Measurements from ENCODE around the gene SOS2. TPM values are rescaled to one million over a fixed set of nuclear protein-coding genes. Genes with fewer than 3 reads are reported as not detected.

The SOS2 gene
- total and polyA plus RNA-seq, 2 donors (not counting 3 experiments of a cell fraction or from before 2014, with no cell fraction given), result 6.7 to 21.3 TPM

DNA sequence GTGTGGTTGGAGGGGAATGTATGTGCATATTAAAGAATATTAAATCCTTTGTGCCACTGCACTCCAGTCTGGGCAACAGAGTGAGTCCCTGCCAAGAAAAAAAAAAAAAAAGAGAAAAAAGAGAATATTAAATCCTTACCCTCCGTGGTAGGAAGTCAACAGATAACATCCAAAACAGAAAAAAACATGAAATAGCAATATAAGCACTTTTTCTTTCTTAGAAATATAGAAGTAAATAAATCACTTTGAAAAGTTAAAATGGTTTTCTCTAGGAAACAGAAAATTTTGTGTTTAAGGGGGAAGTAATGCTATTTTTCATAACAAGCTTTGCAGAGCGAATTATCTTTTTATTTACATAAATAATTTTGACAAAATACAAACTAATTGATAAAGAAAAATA, 17.6 kb downstream of the SOS2 start:
- Histone ChIP-seq H3K4me2 (ENCODE audit: insufficient read depth, low read length) (no peak overlapping the region), H3K9ac (replicated peaks; ENCODE audit: extremely low read depth, insufficient read depth, low read length) (no peak overlapping the region), H3K4me1 (ENCODE audit: control insufficient read depth, extremely low read depth, insufficient read depth, low read length) (no peaks in the 10 kb centered on the region), H3K27me3 (ENCODE audit: control insufficient read depth in 2 of 2, insufficient read depth in 2 of 2, low read length in 2 of 2) (no peaks in the 10 kb centered on the region), H3K79me2 (ENCODE audit: control insufficient read depth, insufficient read depth, low read length) (peaks cover 54% of the 10 kb centered on the region), H3K4me3 (replicated peaks in 1 of 3; ENCODE audit: insufficient read depth in 1 of 3, low read depth in 1 of 3, low read length in 3 of 3) (no peak overlapping the region), H4K20me1 (replicated peaks; ENCODE audit: control insufficient read depth, extremely low read depth, insufficient read depth, low read length) (peaks cover 9% of the 10 kb centered on the region), H3K27ac (ENCODE audit: insufficient read depth, low read depth, low read length) (no peak overlapping the region), H2AFZ (ENCODE audit: low read depth, low read length) (no peak overlapping the region), H3K36me3 (ENCODE audit: control insufficient read depth in 2 of 2, extremely low read depth in 1 of 2, insufficient read depth in 2 of 2, low read length in 2 of 2) (no peaks in the 10 kb centered on the region), H3K9me3 (replicated peaks; ENCODE audit: control insufficient read depth, insufficient read depth, low read length) (no peaks in the 10 kb centered on the region), H3K9me1 (replicated peaks; ENCODE audit: control insufficient read depth, extremely low read depth, insufficient read depth, low read length) (no peaks in the 10 kb centered on the region)
- TF ChIP-seq GATA2 (IDR thresholded peaks at IDR 0.05; ENCODE audit: insufficient read depth, insufficient read length, low read depth, low read length) (no peak), JUN (IDR thresholded peaks at IDR 0.05; ENCODE audit: borderline replicate concordance, insufficient read depth, insufficient read length, low read depth) (no peak), POLR2A (IDR thresholded peaks at IDR 0.05; ENCODE audit: low read depth, low read length) (no peak), EZH2 (IDR thresholded peaks at IDR 0.05; ENCODE audit: borderline replicate concordance, low read depth, low read length, severe bottlenecking) (no peak), FOS (IDR thresholded peaks at IDR 0.05; ENCODE audit: borderline replicate concordance, insufficient read depth, low read length) (no peak), MYC (IDR thresholded peaks at IDR 0.05; ENCODE audit: low read depth, low read length) (no peak), POLR2AphosphoS5 (IDR thresholded peaks at IDR 0.05; ENCODE audit: insufficient read depth, low read depth, low read length) (no peak)
- TF ChIP-seq, protein P1, sequence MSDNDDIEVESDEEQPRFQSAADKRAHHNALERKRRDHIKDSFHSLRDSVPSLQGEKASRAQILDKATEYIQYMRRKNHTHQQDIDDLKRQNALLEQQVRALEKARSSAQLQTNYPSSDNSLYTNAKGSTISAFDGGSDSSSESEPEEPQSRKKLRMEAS (IDR thresholded peaks at IDR 0.05; ENCODE audit: insufficient read depth, insufficient read length), result no peak
- TF ChIP-seq, protein P2, sequence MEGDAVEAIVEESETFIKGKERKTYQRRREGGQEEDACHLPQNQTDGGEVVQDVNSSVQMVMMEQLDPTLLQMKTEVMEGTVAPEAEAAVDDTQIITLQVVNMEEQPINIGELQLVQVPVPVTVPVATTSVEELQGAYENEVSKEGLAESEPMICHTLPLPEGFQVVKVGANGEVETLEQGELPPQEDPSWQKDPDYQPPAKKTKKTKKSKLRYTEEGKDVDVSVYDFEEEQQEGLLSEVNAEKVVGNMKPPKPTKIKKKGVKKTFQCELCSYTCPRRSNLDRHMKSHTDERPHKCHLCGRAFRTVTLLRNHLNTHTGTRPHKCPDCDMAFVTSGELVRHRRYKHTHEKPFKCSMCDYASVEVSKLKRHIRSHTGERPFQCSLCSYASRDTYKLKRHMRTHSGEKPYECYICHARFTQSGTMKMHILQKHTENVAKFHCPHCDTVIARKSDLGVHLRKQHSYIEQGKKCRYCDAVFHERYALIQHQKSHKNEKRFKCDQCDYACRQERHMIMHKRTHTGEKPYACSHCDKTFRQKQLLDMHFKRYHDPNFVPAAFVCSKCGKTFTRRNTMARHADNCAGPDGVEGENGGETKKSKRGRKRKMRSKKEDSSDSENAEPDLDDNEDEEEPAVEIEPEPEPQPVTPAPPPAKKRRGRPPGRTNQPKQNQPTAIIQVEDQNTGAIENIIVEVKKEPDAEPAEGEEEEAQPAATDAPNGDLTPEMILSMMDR (IDR thresholded peaks at IDR 0.05; ENCODE audit: extremely low read depth in 1 of 2, insufficient read depth in 1 of 2, low read depth in 1 of 2, low read length in 2 of 2), result no peak
- dilution Hi-C loops (cut with MboI; ENCODE audit: extremely low pct_ligation_motif_present, low sequenced_read_pairs), result no loop called here
- DNase-seq (ENCODE audit: low read depth, low spot score) (no peak), FAIRE-seq (no peak)
- intact Hi-C loops (cut with micrococcal nuclease), result no loop called here
- POLR2A ChIA-PET, result no interaction called here
- CTCF ChIA-PET, result no interaction called here
- no TSS peak for BruUV-seq (replicated peaks)
